NB4 (cell line): Measurements from ENCODE around the gene FA2H.
"Not testable (repeated sequence)": the region's sequence is repeated elsewhere in the genome, so short reads cannot be mapped to it uniquely, and the experiment has no call there.

Experiments used
- DNase-seq: peaks from one replicate; pipeline ENCODE4 v3.0.0; 2010; ENCODE audit warnings: low read depth
- H3K4me3 ChIP-seq: one replicate; pipeline ENCODE4 v1.5.1; 2011; ENCODE audit warnings: mild to moderate bottlenecking, low read depth, low read length, moderate library complexity
- MYC ChIP-seq: IDR thresholded peaks from 2 replicates; pipeline ENCODE4 v1.6.1; 2011; ENCODE audit warnings: low read depth, low read length
- POLR2A ChIP-seq: IDR thresholded peaks from 2 replicates; pipeline ENCODE4 v1.6.1; 2011; ENCODE audit warnings: mild to moderate bottlenecking; ENCODE audit not compliant: insufficient read length; ENCODE audit errors: extremely low read depth
- TF ChIP-seq, protein P1 (sequence below): IDR thresholded peaks from one replicate; pipeline ENCODE4 v1.5.1; 2012; ENCODE audit warnings: low read depth, low read length
- TF ChIP-seq, protein P2 (sequence below): IDR thresholded peaks from 2 replicates; pipeline ENCODE4 v1.6.1; 2011; ENCODE audit warnings: low read depth, low read length

Gene FA2H

GRCh38 chr16:74680681-74681080 lies 93.9 kb downstream of the FA2H start:
- no peak for DNase-seq
- TF ChIP-seq POLR2A (no peak), MYC (no peak)
- TF ChIP-seq, protein P1, sequence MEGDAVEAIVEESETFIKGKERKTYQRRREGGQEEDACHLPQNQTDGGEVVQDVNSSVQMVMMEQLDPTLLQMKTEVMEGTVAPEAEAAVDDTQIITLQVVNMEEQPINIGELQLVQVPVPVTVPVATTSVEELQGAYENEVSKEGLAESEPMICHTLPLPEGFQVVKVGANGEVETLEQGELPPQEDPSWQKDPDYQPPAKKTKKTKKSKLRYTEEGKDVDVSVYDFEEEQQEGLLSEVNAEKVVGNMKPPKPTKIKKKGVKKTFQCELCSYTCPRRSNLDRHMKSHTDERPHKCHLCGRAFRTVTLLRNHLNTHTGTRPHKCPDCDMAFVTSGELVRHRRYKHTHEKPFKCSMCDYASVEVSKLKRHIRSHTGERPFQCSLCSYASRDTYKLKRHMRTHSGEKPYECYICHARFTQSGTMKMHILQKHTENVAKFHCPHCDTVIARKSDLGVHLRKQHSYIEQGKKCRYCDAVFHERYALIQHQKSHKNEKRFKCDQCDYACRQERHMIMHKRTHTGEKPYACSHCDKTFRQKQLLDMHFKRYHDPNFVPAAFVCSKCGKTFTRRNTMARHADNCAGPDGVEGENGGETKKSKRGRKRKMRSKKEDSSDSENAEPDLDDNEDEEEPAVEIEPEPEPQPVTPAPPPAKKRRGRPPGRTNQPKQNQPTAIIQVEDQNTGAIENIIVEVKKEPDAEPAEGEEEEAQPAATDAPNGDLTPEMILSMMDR, result no peak
- TF ChIP-seq, protein P2, sequence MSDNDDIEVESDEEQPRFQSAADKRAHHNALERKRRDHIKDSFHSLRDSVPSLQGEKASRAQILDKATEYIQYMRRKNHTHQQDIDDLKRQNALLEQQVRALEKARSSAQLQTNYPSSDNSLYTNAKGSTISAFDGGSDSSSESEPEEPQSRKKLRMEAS, result no peak
- H3K4me3 ChIP-seq, result no peak overlapping the region

DNA sequence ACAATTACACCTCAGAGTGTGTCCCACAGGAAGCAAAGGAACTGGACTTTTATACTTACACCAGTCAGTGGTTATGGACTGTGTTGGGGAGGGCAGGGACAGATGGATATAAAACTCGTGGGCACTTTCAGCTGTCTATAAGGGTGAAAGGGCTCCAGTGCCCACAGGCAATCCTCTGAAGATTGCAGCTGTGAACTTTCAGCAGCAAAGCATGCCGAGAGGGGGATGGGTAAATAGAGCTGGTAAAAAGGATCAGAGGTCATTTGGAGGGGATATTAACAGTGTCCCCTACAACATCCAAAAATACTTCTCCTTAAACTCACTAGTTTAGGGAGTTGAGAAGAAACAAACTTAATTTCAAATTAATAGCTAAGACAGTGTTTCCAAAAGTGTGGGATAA lies 94.6 kb downstream of the FA2H start:
- TF ChIP-seq, protein P2, result no peak
- no peak for TF ChIP-seq MYC
- TF ChIP-seq POLR2A, result no peak
- TF ChIP-seq, protein P1, result no peak
- no peak overlapping the region for H3K4me3 ChIP-seq
- DNase-seq, result no peak

DNA sequence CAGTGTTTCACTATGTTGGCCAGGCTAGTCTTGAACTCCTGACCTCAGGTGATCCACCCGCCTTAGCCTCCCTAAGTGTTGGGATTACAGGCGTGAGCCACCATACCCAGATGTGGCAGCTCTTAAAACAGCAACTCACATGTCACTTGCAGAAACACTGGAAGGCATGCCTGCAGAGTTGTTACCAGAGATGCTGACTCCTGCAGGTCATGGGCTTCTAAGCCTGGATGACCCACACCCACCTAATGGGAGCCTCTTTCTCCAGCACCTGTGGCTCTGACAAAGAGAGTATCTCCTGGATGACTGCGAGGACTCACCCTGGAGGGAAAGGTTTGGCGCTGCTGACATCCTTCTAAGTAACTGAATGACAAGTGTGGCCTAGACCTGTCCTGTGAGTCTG lies 96.8 kb downstream of the FA2H start:
- TF ChIP-seq, protein P2, result no peak
- TF ChIP-seq MYC (no peak), POLR2A (no peak)
- TF ChIP-seq, protein P1, result no peak
- no peak overlapping the region for H3K4me3 ChIP-seq
- no peak for DNase-seq

DNA sequence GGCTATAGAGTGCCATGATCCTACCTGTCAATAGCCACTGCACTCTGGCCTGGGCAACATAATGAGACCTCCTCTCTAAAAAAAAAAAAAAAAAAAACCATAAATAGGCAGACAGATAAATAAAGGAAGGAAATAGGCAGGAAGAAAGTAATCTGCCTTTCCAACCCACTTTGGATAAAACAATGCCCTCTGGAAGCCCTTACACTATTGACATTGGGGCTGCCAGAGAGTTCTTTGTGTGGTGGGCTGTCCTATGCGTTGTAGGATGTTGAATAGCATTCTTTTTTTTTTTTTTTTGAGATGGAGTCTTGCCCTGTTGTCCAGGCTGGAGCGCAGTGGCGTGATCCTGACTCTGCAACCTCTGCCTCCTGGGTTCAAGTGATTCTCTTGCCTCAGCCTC lies 100.7 kb downstream of the FA2H start:
- no peak for TF ChIP-seq MYC
- TF ChIP-seq, protein P2, result no peak
- no peak for TF ChIP-seq POLR2A
- TF ChIP-seq, protein P1, result no peak
- H3K4me3 ChIP-seq, result no peak overlapping the region
- no peak for DNase-seq

- DNase-seq, H3K4me3 ChIP-seq: not testable (repeated sequence)
These were observed 105.7 kb downstream of the FA2H start for GRCh38 chr16:74668877-74669276.

- TF ChIP-seq, protein P1, result no peak
- no peak for TF ChIP-seq POLR2A
- TF ChIP-seq, protein P2, result no peak
- TF ChIP-seq MYC, result no peak
- DNase-seq, result peak; percentile 74
- H3K4me3 ChIP-seq, result peak overlapping the region; percentile 82
These were observed 107.3 kb downstream of the FA2H start for GRCh38 chr16:74667255-74667700.
